HG03457 (cell line): ENCODE measurements around the gene BICDL1.
"Not testable (repeated sequence)": the region's sequence is repeated elsewhere in the genome, so short reads cannot be mapped to it uniquely, and the experiment has no call there.

ENCODE experiments used
- ATAC-seq: cut with Tn5 transposase; IDR thresholded peaks from one replicate; pipeline ENCODE4 v1.9.1; 2021; ENCODE audit warnings: moderate number of reproducible peaks; ENCODE audit not compliant: unreplicated experiment

BICDL1 gene

DNA sequence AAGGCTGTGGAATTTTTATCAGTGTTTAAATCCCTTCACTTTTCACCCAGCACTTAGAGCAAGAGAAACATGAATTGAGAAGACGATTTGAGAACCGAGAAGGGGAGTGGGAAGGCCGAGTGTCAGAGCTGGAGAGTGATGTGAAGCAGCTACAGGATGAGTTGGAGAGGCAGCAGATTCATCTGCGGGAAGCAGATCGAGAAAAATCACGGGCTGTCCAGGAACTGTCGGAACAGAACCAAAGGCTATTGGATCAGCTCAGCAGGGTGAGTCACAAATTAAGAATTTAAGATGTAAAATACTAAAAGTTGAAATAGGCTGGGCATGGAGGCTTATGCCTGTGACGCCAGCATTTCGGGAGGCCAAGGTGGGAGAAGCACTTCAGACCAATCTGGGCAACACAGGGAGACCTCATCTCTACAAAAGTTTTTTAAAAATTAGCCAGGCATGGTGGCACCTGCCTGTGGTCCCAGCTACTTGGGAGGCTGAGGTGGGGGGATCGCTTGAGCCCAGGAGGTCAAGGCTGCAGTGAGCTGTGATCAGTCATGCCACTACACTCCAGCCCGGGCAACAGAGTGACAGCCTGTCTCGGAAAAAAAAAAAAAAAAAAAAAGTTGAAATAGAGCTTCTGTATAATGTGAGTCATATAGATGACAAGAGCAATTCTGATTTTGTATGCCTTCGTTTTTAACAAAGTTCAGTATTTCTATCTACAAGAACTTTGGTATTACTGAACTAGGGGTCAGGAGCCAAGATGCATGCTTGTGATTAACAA lies 9.6 kb downstream of the BICDL1 start:
- ATAC-seq: no peak

DNA sequence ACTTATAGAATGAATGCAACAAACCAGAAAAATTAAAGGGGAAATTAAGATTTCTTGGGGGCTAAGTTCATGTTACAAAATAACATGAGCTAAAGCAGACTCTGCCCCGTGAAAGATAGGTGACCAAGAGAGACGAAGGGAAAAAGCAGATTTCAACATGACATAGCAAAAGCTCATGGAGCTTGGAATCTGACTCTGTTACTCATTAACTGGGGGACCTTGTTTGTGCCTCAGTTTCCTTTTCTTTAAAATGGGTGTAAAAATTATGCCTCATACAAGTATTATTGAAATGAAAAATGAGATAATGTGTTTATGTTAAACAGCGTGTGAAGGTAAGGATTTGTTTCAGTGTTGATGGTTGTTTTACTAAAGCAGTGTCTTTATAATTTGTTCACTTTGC lies 11.5 kb downstream of the BICDL1 start:
- no peak for ATAC-seq

DNA sequence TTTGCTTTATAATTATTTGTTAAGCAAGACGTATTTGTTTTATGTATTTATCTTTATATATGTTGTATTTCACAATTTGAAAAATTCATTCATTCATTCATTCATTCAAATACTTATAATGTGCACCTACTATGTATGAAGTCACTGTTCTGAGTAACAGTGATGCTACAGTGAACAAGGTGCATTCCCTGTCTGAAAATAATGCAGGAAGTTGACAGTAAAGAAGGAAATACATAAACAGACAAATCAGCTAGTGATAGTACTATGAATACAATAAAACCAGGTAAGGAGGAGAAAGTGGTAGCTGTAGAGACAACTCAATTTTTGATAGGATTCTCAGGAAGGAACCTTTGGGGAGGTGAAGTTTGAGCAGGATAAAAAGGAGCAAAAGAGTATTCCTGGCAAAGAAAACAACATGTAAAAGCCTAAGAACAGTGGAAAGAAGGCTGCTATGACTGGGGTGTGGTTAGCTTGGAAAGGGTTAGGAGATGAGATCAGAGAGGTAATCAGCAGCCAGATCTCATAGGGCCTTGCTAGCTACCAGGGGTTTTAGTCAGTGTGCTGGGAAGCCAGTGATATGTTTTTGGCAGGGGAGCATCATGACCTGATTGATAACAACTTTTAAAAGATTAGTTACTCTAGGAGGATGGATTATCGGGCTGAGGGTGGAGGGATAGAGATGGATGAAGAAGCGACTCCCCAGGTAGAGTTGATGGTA lies 17.4 kb downstream of the BICDL1 start:
- ATAC-seq: no peak

DNA sequence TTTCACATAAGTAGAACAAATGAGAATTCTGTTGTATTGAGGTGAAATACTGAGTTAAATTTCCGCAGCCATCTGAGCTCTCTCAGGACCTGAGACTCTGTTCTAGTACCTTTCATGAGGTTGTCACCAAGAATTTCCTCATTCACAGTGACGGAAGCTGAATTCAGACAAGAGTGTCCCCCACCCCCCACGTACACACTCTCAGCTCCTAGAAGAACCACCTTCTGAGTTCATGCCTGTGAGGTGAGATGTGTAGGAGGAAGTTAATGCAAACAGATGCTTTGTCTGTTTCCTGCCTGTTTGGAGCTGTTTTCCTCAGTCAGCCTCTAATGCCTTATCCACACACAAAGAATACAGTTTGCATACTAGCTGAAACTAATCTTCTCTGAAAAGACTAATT lies 18.2 kb downstream of the BICDL1 start:
- no peak for ATAC-seq

DNA sequence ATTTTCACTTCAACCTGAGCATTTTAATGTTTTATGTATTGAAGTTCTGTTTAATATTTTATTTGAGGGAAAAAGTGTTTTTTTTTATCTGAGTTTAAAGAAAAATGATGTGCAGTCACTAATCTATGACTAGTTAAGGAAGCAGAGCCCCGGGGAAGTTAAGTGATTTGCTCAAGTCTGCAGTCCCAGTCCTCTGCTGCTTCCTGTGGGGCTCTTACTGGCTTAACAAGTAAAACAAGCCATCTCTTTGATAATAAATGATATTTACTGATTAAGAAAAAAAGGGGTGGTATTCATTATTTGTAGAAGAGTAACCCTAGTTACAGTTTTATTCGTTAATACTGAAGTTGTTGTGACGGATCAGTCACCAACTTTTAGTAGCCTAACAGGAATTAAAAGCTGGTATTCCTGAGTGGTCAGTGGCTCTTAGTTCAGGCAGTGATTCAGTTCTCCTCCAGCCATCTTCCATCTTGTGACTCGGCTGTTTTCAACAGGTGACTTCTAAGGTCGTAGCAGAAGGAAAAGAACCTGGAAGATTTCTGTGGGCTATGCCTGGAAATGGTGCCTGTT lies 21.7 kb downstream of the BICDL1 start:
- no peak for ATAC-seq

DNA sequence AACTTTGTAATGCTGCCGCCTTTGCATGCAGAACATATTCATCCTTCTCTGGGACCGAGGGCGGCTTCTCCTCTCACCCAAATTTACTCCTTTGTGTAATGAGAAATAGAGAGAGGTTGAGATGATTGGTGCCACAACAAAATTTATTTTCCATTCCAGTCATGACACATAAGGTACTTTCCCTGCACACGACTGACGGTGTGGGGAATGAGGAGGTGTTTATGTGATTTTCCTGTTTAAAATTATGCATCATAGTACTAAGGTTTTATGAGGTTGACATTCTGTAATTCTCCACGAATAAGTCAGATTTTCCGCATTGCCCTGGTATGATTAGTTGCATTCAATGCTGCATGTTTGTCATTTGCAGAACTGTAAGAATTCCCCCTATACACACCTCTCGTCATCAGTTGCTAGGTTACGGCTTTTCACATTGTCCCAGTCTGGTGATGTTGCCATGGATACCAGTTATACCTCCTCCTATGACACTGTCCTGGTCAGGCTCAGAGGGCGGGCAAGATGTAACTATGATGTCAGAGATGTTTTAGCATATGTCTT lies 23.1 kb downstream of the BICDL1 start:
- peak; percentile 76 for ATAC-seq

DNA sequence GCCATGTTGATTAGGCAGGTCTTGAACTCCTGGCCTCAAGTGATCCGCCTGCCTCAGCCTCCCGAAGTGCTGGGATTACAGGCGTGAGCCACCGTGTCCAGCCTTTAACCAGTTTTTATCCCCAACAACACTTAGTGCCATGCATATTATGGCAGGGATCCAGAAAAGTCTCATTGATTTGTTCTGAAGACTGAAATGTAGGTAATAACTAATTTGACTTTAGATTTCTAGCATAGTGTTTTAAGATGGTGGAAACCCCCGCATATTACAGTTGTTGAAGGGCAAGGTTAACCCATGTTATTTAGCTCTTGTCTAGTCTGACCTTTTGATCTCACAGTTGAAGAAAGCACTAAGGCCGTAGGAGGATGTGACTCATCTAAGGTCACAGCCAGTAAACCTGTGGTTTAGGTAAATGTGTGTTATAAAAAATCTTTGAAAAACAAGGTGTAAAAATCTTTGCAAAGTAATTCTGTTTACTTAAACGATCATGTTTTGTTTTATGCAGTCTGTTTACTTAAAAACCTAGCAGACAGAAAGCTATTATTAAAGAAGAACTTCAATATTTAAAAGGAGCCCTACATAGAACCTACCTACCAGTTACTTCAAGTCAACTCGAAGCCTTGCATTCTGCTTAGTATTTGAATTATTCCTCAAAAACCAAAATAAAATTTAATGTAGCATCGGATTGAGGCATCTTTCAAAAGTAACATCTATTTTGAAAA lies 24.8 kb downstream of the BICDL1 start:
- ATAC-seq: peak; percentile 49

DNA sequence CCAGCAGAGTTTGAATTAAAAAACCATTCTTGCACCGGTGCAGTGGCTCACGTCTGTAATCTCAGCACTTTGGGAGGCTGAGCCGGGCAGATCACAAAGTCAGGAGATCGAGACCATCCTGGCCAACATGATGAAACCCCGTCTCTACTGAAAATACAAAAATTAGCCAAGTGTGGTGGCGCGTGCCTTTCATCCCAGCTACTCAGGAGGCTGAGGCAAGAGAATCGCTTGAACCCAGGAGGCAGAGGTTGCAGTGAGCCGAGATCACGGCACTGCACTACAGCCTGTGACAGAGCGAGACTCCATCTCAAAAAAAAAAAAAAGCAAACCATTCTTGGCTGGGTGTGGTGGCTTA lies 25.3 kb downstream of the BICDL1 start:
- not testable (repeated sequence) for ATAC-seq

DNA sequence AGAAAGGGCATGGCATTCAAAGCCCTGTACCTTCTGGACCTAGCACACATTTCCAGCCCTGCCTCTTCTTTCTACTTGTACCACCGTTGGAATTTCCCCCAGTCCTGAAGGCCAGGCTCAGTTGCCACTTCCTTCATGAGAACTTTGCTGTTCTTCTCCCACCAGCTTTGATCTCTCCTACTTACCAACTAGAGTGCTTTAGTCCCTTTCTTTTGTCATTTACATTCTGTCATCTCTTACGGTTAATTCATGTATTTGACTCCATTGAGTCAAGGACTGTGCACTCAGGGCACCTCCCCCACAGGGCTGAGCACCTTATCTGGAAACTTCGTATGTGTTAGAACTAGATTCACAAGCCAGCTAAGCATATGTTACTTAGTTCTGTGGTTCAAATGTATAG lies 26.3 kb downstream of the BICDL1 start:
- ATAC-seq: no peak

DNA sequence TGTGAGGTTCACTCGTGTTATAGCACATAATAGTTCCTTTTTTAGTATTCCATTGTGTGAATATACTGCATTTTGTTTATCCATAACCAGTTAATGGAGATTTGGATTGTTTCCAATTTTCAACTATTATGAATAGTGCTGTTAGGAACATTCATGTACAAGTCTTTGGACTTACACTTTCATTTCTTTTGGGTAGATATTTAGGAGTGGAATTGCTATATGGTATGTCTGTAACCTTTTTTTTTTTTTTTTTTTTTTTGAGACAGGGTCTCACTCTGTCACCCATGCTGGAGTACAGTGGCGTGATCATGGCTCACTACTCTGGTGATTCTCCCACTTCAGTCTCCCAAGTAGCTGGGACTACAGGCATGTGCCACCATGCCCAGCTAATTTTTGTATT lies 27.2 kb downstream of the BICDL1 start:
- ATAC-seq: not testable (repeated sequence)

DNA sequence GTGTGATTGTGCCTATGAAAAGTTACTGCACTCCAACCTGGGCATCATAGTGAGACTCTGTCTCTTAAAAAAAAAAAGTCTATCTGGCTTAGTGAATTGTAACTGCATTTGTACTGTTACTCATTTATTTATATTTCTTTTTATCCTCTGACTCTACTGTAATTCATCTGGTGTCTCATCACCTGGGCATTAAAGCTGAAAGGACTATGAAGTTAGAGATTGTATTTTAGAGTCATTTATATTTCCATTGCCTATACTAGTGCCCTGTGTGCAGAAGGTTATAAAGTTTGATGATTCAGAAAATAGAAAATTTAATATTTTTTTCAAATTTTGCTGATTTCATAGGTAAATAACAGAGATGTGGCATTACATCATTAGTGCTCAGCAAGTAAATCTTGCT lies 30.2 kb downstream of the BICDL1 start:
- no peak for ATAC-seq

DNA sequence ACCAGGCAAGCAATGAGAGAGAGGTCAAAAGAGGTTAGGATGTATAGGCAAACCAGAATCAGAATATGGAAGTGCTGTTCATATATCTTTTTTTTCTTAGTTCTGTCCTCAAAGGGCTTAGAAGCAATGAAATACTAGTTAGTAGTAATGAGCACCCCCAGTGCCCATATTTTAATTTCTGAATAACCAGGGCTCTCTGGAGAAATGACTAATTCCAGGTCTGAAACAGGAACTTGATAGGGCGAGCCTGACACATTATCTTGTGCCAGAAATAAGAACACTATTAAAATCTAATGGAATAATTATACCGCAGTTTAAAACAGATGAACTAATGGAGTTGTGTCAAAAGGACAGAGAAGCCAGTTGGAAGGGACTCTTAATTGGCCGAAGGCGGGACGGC lies 30.9 kb downstream of the BICDL1 start:
- no peak for ATAC-seq

DNA sequence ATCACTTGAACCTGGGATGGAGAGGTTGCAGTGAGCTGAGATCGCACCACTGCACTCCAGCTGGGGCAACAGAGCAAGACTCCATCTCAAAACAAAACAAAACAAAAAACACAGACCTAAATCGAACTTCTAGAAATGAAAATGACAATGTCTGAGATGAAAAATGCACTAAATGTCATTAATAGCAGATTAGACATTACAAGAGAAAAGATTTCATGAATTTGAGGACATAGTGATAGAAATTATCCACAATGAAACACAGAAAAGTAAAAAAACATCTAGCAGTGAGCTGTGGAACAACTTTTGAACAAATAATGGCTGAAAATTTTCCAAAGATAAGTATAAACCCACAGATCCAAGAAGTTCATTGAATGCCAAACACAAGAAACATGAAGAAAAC lies 35.2 kb downstream of the BICDL1 start:
- ATAC-seq: no peak

DNA sequence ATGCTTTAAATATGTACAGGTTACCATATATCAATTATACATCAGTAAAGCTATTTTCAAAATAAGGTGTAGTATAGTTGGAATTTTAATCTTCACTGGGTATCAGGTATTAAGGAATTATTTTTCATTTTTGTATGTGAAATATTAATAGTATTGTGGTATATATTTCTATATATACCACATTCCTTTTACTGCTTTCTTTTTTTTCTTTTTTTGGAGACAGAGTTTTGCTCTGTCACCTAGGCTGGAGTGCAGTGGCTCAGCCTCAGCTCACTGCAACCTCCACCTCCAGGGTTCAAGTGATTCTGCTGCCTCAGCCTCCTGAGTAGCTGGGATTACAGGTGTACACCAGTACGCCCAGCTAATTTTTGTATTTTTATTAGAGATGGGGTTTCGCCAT lies 36.6 kb downstream of the BICDL1 start:
- no peak for ATAC-seq

DNA sequence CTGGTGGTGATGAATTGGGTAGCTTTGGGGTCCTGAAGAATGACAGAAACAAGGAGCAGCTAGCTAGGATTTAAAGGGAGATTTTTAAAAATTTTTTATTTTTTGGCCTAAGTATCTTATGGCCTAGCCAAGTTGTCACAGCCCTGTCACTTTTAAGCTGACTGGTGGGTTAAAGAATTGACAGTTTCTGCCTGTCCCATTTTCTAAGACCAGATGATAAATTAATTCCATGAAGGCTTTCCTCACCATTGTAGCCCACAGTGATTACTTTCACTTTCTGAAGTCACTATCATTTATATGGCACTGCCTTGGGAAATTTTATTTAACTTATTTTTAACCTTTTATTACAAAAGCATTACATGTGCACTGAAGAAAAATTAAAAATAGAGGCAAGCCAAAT lies 43.2 kb downstream of the BICDL1 start:
- no peak for ATAC-seq

DNA sequence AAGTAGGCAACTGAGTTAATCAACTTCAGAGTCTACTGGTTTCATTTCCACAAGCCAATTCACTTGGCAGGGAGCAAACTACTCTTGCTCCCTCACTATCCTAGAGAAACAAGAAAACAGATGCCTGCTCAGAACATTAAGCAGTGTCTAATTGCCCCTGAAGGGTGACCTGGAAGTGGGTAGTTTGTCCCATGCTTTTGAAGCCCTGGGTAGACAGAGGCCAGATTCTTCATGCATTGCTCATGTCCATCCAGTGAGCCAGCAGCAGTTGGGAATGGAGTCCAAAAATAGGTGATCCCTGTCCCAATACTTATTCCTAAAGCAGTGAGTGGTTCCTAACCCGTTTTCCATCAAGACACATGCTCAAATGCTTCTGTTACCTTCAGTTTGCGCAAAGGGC lies 48.8 kb downstream of the BICDL1 start:
- ATAC-seq: no peak

DNA sequence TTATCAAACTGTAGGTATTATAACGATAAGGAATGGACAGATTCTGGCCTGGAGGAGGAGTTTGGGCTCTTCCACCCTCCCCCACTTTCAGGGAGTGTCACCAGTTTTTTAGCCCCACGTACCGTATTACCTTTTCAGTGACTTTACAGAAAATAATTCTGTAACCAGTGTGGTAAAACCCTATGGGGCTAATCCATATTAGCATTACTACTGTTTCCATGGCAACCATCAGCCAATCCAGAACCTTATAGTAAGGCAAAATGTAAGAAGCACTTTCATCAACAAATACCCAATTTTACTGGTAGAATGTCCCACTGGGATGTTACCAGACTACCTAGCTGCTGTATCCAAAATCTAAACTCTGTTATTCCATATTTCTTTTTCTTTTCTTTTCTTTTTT lies 50.7 kb downstream of the BICDL1 start:
- no peak for ATAC-seq

DNA sequence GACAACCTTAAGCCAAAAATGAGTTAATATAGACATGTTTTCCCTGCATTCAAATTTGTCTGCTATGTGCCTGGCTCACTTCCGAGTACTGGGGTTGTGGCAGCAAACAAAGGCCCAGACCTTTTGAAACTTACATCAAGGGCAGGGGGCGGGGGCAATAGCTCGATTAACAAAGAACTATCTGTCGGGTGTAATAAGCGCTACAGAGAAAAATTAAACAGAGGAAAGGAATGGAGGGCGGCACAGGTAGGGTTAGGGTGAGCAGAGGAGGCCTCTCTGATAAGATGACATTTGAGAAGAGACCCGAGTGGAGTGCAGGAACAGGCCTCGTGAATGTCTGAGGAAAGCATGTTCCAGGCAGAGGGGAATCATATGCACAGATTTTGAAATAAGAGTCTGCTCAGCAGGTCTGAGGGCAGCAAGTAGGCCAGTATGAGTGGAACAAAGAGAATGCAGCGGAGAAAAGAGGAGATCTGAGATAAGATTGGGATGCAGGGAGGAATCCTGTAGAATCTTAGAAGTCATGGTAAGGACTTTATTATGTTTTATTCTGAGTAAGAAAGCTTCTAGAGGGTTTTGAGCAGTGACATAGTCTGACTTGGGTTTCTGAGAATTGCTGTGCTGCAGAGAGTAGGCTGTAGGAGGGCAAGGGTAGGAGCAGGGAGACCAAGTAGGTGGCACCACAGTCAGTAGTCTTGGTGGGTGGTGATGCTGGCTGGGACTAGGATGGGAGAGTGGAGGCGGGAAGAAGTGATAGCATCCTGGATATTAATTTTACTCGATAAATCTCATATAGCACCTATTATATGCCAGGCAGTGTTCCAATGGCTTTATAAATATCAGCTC lies 52.6 kb downstream of the BICDL1 start:
- no peak for ATAC-seq

DNA sequence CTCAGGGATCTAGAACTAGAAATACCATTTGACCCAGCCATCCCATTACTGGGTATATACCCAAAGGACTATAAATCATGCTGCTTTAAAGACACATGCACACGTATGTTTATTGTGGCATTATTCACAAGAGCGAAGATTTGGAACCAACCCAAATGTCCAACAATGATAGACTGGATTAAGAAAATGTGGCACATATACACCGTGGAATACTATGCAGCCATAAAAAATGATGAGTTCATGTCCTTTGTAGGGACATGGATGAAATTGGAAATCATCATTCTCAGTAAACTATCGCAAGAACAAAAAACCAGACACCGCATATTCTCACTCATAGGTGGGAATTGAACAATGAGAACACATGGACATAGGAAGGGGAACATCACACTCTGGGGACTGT lies 56.3 kb downstream of the BICDL1 start:
- not testable (repeated sequence) for ATAC-seq

DNA sequence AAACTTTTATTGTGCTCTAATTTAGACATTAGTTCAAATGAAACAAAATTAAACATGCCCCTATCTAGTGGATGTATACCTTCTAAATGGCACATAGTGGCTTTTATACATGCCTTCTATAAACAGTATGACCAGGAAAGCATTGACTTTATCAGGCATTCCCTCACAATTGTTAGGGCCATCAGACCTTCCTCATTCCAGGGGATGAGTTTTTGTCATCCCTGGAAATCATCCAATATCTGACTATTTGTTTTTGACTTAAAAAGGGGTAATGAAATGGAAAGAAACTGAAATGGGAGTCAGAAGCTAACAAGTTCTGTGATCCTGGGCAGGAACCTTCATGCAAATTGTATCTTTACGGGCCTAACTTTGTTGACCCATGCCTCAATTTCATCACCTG lies 58.0 kb downstream of the BICDL1 start:
- ATAC-seq: no peak
